Hematopoietic multipotent progenitor cell treated with erythropoietin and hydrocortisone succinate and interleukin-3 and kit ligand, for 8 days (in vitro differentiated cells): ENCODE data around the gene GRK3.

Source experiments
- DNase-seq: peaks from one replicate; pipeline ENCODE4 v3.0.0-alpha.2; 2015

GRK3 gene

GRCh38 chr22:25765801-25766200 is 201.3 kb downstream of the GRK3 start:
- DNase-seq, result no peak

GRCh38 chr22:25766418-25766817 is 201.9 kb downstream of the GRK3 start:
- DNase-seq, result no peak

DNA sequence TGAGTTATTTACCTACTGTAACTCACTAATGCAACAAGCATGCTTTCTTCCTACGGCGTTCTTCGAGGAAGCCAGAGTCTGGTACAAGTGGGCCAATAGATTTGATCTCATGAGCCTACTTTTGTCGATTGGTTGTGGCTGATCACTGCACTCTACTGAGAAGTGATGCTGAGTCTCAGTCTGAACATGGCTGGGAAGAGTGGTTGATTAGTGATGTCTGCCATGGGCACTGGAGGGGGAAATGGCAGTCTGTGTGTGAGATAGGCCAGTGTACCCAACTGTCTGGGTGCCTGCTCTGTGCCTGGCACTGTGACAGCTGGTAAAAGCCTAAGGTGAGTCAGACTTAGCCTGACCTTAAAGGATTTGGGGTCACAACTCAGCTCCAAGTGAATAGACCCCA is 205.9 kb downstream of the GRK3 start:
- DNase-seq, result no peak

DNA sequence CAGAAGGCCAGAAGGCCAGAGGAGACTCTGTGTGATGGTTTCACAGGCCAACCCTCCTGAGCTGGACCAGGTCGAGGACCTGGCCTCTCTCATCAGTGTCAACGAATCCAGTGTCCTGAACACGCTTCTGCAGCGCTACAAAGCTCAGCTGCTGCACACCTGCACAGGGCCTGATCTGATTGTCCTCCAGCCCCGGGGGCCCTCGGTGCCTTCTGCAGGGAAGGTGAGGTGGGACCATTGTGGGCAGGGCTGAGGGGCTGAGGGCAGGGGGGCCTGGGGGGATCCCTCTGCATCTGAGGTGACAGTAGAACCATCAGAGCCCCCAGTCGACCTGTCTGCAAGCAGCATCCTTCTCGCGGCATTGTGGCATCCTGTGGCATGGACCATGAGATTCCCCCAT is 207.8 kb downstream of the GRK3 start:
- DNase-seq, result no peak

DNA sequence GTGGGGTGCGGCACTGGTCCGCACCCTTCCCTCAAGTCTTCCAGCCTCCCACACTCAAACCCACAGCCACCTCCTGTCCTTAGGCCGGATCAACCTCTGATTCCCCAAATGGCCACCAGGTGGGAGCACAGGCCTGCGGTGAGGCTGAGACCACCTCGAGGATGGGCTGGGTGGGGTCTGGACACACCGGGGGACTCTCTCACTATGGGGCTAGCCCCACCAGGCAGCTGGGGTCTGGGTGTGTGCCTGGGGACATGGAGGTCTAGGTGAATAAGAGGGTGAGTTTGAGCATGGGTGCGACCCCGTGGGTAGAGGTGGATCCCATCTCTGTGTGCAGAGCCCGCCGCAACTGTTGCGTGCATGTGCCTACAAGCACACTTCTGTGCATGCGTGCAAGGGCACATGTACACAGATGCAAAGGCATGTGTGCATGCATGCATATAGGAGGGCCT is 210.1 kb downstream of the GRK3 start:
- no peak for DNase-seq

GRCh38 chr22:25775531-25775930 is 211.1 kb downstream of the GRK3 start:
- DNase-seq, result no peak

GRCh38 chr22:25777411-25777810 is 212.9 kb downstream of the GRK3 start:
- no peak for DNase-seq

GRCh38 chr22:25777870-25778269 is 213.4 kb downstream of the GRK3 start:
- DNase-seq, result peak; percentile 53
